Femur (tissue), 1 donor: ENCODE data around the gene RAB40B.
"Not testable (repeated sequence)": the region's sequence is repeated elsewhere in the genome, so short reads cannot be mapped to it uniquely, and the experiment has no call there.

ENCODE experiments used
- DNase-seq: peaks from one replicate; pipeline ENCODE4 v3.0.0-alpha.2; 2017

The RAB40B gene

DNA sequence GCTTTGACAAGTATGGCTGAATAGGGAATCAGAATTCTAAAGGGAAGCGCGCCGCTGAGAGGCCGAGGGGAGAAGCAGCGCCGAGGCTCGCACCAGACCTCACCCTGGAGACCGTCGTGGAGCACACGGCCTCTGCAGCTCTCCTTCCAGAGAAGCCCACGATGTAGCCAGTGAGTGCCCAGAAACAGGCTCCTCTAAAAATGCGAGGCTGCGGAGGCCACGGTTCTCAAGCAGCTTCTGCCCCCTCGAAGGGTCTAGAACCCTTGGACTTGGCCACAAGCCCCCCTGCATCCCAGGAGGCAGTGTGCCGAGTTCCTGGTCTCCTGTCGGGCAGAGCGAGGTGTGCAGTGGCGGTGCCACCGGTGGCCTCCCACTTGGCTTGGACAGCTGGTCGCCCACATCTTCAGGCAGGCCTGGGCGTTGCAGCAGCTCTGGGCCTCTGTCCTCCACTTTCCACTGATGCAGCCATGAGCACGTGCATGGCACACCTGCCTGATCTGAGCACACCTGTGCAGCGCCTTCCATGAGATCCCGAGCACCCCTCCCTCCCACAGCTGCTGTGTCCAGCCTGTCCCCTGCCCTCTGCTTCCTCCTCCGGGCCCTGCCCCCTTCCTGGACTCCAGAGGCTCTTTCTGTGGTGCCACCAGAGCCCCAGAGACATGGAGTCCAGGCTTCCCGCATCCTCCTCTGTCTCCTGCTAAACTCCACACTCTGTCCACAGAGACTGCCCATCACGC lies 31.4 kb downstream of the RAB40B start:
- DNase-seq: no peak

DNA sequence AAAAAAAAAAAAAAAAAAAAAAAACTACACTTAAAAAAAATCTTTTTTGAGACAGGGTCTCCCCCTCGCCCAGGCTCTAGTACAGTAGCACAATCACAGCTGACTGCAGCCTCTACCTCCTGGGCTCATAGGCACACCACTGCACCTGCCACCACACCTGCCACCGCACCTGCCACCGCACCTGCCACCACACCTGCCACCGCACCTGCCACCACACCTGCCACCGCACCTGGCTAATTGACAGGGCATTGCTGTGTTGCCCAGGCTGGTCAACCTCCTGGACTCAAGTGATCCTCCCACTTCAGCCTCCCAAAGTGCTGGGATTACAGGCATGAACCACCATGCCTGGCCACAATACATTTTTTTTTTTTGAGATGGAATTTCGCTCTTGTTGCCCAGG lies 32.6 kb downstream of the RAB40B start:
- no peak for DNase-seq

DNA sequence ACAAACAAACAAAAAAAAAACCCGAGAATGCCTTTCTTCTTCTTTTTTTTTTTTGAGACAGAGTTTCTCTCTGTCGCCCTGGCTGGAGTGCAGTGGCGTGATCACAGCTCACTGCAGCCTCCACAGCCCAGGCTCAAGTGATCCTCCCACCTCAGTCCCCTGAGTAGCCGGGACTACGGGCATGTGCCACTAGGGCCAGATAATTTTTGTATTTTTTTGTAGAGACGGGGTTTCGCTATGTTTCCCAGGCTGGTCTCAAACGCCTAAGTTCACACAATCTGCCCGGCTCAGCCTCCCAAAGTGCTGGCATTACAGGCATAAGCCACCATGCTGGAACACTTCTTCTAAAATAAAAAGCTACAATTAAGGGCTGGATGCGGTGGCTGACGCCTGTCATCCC lies 33.3 kb downstream of the RAB40B start:
- DNase-seq: no peak

DNA sequence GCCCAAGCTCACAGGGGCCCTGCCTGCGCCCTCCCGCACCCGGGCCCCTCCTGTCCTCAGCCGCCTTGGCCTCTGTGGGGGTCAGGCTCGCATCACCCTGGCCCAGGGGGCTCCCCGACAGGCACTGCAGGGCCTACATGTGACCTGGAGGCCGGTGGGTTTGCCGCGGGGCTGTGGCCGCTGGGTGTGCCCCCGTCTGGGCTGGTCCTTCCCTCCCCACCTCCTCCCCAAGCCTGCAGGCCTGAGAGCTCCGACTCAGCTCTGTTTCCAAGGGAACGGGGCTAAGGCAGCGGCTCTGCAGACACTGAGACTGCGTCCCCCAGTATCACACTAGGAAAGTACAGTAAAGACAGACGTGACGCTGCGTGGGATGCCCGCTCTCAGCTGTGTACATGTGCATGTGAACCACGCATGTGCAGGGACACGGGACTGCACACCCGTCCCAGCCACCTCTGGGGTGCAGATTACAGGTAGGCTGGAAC lies 33.8 kb downstream of the RAB40B start:
- DNase-seq: no peak

- DNase-seq: no peak
Observed at GRCh38 chr17:82664276-82664575, 34.3 kb downstream of the RAB40B start.

GRCh38 chr17:82663381-82664275 lies 34.9 kb downstream of the RAB40B start:
- DNase-seq: no peak

- DNase-seq: no peak
Observed at GRCh38 chr17:82662711-82663261, 35.7 kb downstream of the RAB40B start.

GRCh38 chr17:82661717-82662683 lies 36.5 kb downstream of the RAB40B start:
- no peak for DNase-seq

GRCh38 chr17:82659886-82660285 lies 38.6 kb downstream of the RAB40B start:
- no peak for DNase-seq

GRCh38 chr17:82658796-82659452 lies 39.6 kb downstream of the RAB40B start:
- DNase-seq: no peak

DNA sequence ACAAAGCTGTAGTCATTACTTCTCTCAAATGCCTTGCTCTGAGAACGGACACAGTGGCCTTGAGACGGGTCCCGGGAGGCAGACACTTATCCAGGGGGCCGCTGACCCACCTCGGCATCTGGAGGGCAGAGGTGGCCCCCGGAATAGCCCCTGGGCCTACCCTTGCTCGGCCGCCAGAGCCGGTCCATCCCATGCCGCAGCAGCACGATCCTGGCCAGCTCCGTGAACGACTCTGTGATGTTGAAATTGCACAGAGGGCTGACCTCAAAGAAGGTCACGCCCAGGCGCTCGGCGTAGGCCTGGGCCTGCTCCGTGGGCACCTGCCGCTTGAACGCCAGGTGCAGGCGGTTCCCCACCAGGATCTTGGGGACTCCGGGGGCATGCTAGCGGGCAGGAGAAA lies 40.2 kb downstream of the RAB40B start:
- no peak for DNase-seq

DNA sequence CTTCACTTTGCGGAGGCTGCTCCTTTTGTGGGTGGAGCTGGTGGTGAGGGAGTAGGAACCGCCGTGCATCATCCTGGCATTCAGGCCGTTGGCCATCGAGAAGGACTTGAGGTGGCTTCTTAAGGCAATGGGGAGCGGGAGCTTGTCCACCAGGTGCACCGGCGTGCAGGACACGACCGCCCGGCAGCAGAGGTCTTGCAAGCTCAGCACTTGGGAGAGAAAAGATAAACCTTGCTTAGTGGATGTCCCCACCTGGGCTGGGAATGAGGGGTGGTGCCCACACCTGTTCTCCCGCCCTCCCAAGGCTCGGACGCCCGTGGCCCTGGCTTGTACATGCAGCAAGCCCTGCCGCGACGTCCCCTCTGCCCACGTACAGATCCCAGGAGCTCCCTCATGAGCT lies 40.6 kb downstream of the RAB40B start:
- DNase-seq: no peak

GRCh38 chr17:82656266-82656665 lies 42.2 kb downstream of the RAB40B start:
- DNase-seq: no peak

- DNase-seq: no peak
Observed at GRCh38 chr17:82655523-82655922, 43.0 kb downstream of the RAB40B start.

- DNase-seq: no peak
Observed at GRCh38 chr17:82655038-82655479, 43.4 kb downstream of the RAB40B start.

DNA sequence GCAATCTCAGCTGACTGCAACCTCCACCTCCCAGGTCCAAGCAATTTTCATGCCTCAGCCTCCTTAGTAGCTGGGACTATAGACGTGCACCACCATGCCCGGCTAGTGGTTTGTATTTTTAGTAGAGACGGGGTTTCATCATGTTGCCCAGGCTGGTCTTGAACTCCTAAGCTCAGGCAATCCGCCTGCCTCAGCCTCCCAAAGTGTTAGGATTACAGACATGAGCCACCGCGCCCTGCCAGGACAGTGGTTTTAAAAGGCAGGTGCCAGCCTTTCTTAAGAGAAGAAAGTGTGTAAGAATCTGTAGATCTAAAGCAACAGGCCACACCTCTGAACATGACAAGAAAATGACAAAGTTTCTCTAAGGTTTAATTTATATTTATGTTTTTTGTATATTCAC lies 43.9 kb downstream of the RAB40B start:
- not testable (repeated sequence) for DNase-seq

- no peak for DNase-seq
Observed at GRCh38 chr17:82653651-82654528, 44.6 kb downstream of the RAB40B start.

GRCh38 chr17:82650723-82651122 lies 47.8 kb downstream of the RAB40B start:
- DNase-seq: no peak

DNA sequence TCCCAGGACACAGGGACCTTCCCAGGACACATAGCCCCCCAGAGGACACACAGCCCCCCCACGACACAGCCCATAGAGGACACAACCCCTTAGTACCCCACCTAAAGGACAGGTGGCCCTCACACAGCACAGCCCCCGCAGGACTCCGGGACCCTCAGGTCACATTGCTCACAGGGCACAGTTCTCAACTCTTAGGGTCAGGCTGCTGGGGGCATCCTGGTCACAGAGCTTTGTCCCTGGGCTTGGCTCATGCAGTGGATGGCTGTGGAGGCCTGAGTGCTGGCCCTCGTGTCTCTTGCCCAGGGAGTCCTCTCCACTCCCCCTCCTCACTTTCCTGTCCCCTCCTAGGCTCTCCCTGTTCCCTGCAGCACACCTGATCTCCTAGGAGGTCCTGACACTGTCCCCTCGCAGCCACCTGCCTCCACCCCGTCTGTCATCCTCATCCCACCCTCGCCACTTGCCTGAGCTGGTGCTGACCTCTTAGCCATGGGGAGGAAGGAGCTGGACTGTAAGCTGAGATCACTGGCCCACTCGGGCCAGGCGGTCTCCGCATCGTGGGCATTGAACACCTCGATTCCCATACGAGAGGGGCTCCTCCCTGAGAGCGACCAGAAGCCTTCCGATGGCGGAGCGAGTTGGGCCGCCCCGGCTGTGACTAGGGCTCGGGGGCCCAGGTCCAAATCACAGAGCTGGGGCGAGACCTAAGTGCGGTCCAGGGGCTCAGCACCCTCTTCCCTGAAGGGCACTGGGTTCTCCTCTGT lies 48.8 kb downstream of the RAB40B start:
- no peak for DNase-seq

- no peak for DNase-seq
Observed at GRCh38 chr17:82648742-82649331, 49.7 kb downstream of the RAB40B start.
